ENCODE measurements around the gene TDRD12. TPM values are rescaled to one million over a fixed set of nuclear protein-coding genes. Genes with fewer than 3 reads are reported as not detected.
"Not testable (repeated sequence)": the region's sequence is repeated elsewhere in the genome, so short reads cannot be mapped to it uniquely, and the experiment has no call there.

The TDRD12 gene
- total RNA-seq, 5 donors from 2014 or later (not counting 1 experiment from before 2014, with no cell fraction given) = 0.36 to 1.0 (median 0.63) TPM

DNA sequence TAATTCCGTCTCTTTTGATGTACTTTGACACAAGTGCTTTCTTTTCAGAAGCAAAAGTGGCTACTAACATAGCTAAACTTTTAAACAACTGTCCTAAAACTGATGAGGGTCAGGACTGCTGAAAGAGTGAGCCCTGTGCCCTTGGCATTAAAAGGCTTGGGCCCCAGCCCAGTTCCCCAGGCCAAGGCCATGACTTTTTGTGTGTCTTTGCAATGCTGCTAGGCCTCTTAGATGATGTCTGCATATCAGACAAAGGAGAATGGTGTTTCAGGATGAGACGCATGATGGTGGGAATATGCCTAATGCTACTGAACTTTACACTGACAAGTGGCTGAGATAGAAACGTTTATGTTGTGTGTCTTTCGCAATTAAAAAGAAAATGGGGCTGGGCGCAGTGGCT is 112.0 kb downstream of the TDRD12 start:
- Histone ChIP-seq H3K36me3 (ENCODE audit: control insufficient read depth in 2 of 2, extremely low read depth in 1 of 2, insufficient read depth in 1 of 2, low read length in 1 of 2) (no peaks in the 10 kb centered on the region), H3K4me3 (ENCODE audit: control insufficient read depth in 1 of 2, extremely low read depth in 1 of 2, low read length in 1 of 2) (no peak overlapping the region), H3K27ac (ENCODE audit: low read length) (no peak overlapping the region), H3K4me1 (ENCODE audit: control insufficient read depth in 1 of 2, extremely low read depth in 1 of 2, insufficient read depth in 2 of 2, low read length in 2 of 2) (peaks cover 0 to 2% of the 10 kb centered on the region in 2 experiments), H3K9me3 (no peaks in the 10 kb centered on the region), H3K27me3 (replicated peaks in 1 of 2; ENCODE audit: control insufficient read depth in 2 of 2, extremely low read depth in 1 of 2, insufficient read depth in 2 of 2, low read length in 1 of 2) (peaks cover 0 to 3% of the 10 kb centered on the region in 2 experiments)
- H3K36me3 Mint-ChIP-seq = no peaks in the 10 kb centered on the region
- H3K4me1 Mint-ChIP-seq = peaks cover 5 to 13% (median 8%) of the 10 kb centered on the region in 3 donors
- ChIA-PET CTCF (no interaction called here), POLR2A (no interaction called here)
- WGBS (ENCODE audit: insufficient coverage) = 92% methylated on average over 4 of the region's 5 CpGs
- ATAC-seq (replicated peaks in 1 of 4) (no peak), DNase-seq (no peak)
- no peak overlapping the region for H3K27ac Mint-ChIP-seq
- H3K4me3 Mint-ChIP-seq = no peak overlapping the region
- H3K27me3 Mint-ChIP-seq = no peaks in the 10 kb centered on the region
- no peaks in the 10 kb centered on the region for H3K9me3 Mint-ChIP-seq

DNA sequence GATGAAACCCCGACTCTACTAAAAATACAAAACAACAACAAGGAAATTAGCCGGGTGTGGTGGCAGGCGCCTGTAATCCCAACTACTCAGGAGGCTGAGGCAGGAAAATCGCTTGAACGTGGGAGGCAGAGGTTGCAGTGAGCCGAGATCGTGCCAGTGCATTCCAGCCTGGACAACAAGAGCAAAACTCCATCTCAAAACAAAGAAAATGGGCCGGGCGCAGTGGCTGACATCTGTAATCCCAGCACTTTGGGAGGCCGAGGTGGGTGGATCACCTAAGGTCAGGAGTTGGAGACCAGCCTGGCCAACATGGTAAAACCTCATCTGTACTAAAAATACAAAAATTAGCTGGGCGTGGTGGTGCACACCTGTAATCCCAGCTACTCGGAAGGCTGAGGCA is 112.5 kb downstream of the TDRD12 start:
- peaks cover 5 to 13% (median 8%) of the 10 kb centered on the region in 3 donors for H3K4me1 Mint-ChIP-seq
- H3K27ac ChIP-seq (ENCODE audit: low read length); H3K27ac Mint-ChIP-seq; H3K4me3 Mint-ChIP-seq; H3K9me3 ChIP-seq; H3K4me1 ChIP-seq (ENCODE audit: control insufficient read depth in 1 of 2, extremely low read depth in 1 of 2, insufficient read depth in 2 of 2, low read length in 2 of 2); POLR2A ChIA-PET; H3K9me3 Mint-ChIP-seq; H3K27me3 Mint-ChIP-seq; ATAC-seq (replicated peaks in 1 of 4); H3K36me3 ChIP-seq (ENCODE audit: control insufficient read depth in 2 of 2, extremely low read depth in 1 of 2, insufficient read depth in 1 of 2, low read length in 1 of 2); CTCF ChIA-PET; H3K27me3 ChIP-seq (replicated peaks in 1 of 2; ENCODE audit: control insufficient read depth in 2 of 2, extremely low read depth in 1 of 2, insufficient read depth in 2 of 2, low read length in 1 of 2); DNase-seq; H3K4me3 ChIP-seq (ENCODE audit: control insufficient read depth in 1 of 2, extremely low read depth in 1 of 2, low read length in 1 of 2); H3K36me3 Mint-ChIP-seq: not testable (repeated sequence)
- WGBS (ENCODE audit: insufficient coverage) = 95% methylated on average over 3 of the region's 12 CpGs

DNA sequence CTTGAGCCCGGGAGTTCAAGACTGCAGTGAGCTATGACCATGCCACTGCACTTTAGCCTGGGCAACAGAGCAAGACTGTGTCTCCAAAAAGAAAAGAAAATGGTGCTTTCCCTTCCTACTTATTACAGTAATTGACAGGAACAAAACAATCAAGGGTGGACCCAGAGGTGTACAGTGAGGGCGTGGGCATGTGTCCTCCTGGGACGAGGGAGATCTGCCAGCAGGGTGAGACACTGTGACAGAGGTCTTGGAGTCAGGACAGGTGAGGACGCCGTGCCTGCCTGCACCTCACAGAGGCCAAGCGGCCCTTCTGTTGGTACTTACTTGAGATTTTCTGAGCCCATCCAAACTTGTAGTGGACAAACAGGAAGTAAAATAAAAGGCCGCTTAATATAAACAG is 113.3 kb downstream of the TDRD12 start:
- H3K36me3 Mint-ChIP-seq; H3K4me1 ChIP-seq (ENCODE audit: control insufficient read depth in 1 of 2, extremely low read depth in 1 of 2, insufficient read depth in 2 of 2, low read length in 2 of 2); ATAC-seq (replicated peaks in 1 of 4); POLR2A ChIA-PET; H3K9me3 Mint-ChIP-seq; H3K4me3 Mint-ChIP-seq; H3K36me3 ChIP-seq (ENCODE audit: control insufficient read depth in 2 of 2, extremely low read depth in 1 of 2, insufficient read depth in 1 of 2, low read length in 1 of 2); H3K4me3 ChIP-seq (ENCODE audit: control insufficient read depth in 1 of 2, extremely low read depth in 1 of 2, low read length in 1 of 2); H3K9me3 ChIP-seq; CTCF ChIA-PET; H3K27me3 ChIP-seq (replicated peaks in 1 of 2; ENCODE audit: control insufficient read depth in 2 of 2, extremely low read depth in 1 of 2, insufficient read depth in 2 of 2, low read length in 1 of 2); DNase-seq; H3K27me3 Mint-ChIP-seq; H3K27ac Mint-ChIP-seq; H3K27ac ChIP-seq (ENCODE audit: low read length): not testable (repeated sequence)
- WGBS (ENCODE audit: insufficient coverage) = 84% methylated on average over 4 of the region's 7 CpGs
- peaks cover 8 to 16% (median 11%) of the 10 kb centered on the region in 3 donors for H3K4me1 Mint-ChIP-seq

DNA sequence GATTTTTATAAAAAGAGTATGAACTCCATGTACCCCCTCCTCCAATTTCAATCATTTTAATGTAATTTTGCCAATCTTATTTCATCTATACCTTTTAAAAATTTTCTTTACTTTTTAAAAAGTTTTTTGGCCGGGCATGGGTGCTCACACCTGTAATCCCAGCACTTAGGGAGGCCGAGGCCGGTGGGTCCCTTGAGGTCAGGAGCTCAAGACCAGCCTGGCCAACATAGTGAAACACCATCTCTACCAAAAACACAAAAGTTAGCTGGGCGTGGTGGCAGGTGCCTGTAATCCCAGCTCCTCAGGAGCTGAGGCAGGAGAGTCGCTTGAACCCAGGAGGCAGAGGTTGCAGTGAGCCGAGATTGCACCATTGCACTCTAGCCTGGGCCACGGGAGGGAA is 113.8 kb downstream of the TDRD12 start:
- WGBS (ENCODE audit: insufficient coverage) = 100% methylated on average over 3 of the region's 7 CpGs
- H3K27ac ChIP-seq (ENCODE audit: low read length); H3K36me3 Mint-ChIP-seq; CTCF ChIA-PET; H3K9me3 Mint-ChIP-seq; DNase-seq; H3K4me3 Mint-ChIP-seq; H3K27me3 Mint-ChIP-seq; POLR2A ChIA-PET; H3K36me3 ChIP-seq (ENCODE audit: control insufficient read depth in 2 of 2, extremely low read depth in 1 of 2, insufficient read depth in 1 of 2, low read length in 1 of 2); ATAC-seq (replicated peaks in 1 of 4); H3K9me3 ChIP-seq; H3K27ac Mint-ChIP-seq; H3K4me3 ChIP-seq (ENCODE audit: control insufficient read depth in 1 of 2, extremely low read depth in 1 of 2, low read length in 1 of 2); H3K27me3 ChIP-seq (replicated peaks in 1 of 2; ENCODE audit: control insufficient read depth in 2 of 2, extremely low read depth in 1 of 2, insufficient read depth in 2 of 2, low read length in 1 of 2); H3K4me1 ChIP-seq (ENCODE audit: control insufficient read depth in 1 of 2, extremely low read depth in 1 of 2, insufficient read depth in 2 of 2, low read length in 2 of 2): not testable (repeated sequence)
- H3K4me1 Mint-ChIP-seq = peaks cover 7 to 18% (median 12%) of the 10 kb centered on the region in 3 donors

DNA sequence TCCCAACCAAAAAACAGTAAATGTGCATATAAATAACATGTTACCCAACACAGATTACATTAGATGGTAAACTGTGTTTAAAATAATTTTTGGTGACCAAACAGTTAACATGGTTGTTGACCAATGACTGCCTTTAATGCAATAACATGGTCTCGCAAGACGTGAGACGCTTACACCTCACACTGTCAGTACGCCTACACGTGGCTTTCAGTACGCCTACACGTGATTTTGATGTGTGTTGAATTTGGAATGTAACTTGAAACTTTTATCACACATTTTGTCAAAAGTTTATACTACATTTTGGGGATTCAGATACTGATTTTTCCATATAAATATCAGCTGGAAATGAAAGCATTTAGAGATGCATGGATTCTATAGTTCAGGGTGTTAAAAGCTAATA is 118.0 kb downstream of the TDRD12 start:
- POLR2A ChIA-PET = no interaction called here
- peaks cover 6 to 10% (median 7%) of the 10 kb centered on the region in 3 donors for H3K9me3 Mint-ChIP-seq
- no peak for ATAC-seq (replicated peaks in 1 of 4)

DNA sequence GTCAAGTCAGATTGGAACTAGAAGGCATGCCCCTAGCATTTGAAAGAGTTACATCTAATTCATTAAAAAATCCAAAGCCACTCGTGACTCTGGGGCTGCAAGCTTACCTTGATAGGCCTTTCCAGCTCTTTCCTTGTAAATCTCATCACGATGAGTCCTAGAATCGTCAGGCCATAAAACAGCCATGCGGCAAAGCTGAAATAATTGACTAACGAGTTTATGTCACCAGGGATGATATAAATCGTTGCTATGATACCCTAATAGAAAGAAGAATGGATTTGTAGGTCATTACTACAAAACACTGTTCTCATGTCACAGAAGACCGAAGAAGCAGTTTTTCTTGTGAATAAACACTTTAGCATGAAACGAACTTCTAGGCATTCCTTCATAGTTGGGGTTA is 122.5 kb downstream of the TDRD12 start:
- no peaks in the 10 kb centered on the region for H3K27me3 Mint-ChIP-seq
- H3K9me3 ChIP-seq = no peaks in the 10 kb centered on the region
- peaks cover 3 to 5% (median 4%) of the 10 kb centered on the region in 3 donors for H3K4me1 Mint-ChIP-seq
- H3K27me3 ChIP-seq (replicated peaks in 1 of 2; ENCODE audit: control insufficient read depth in 2 of 2, extremely low read depth in 1 of 2, insufficient read depth in 2 of 2, low read length in 1 of 2) = no peaks in the 10 kb centered on the region
- POLR2A ChIA-PET = no interaction called here
- H3K4me3 ChIP-seq (ENCODE audit: control insufficient read depth in 1 of 2, extremely low read depth in 1 of 2, low read length in 1 of 2) = no peak overlapping the region
- no peak overlapping the region for H3K27ac ChIP-seq (ENCODE audit: low read length)
- CTCF ChIA-PET = no interaction called here
- no peak overlapping the region for H3K27ac Mint-ChIP-seq
- H3K9me3 Mint-ChIP-seq = peaks cover 6 to 10% (median 7%) of the 10 kb centered on the region in 3 donors
- no peaks in the 10 kb centered on the region for H3K4me1 ChIP-seq (ENCODE audit: control insufficient read depth in 1 of 2, extremely low read depth in 1 of 2, insufficient read depth in 2 of 2, low read length in 2 of 2)
- H3K36me3 ChIP-seq (ENCODE audit: control insufficient read depth in 2 of 2, extremely low read depth in 1 of 2, insufficient read depth in 1 of 2, low read length in 1 of 2) = no peaks in the 10 kb centered on the region
- WGBS (ENCODE audit: insufficient coverage) = 86% methylated on average over 3 of the region's 8 CpGs
- ATAC-seq (replicated peaks in 1 of 4) (no peak), DNase-seq (no peak)
- peaks cover 16% of the 10 kb centered on the region for H3K36me3 Mint-ChIP-seq
- H3K4me3 Mint-ChIP-seq = no peak overlapping the region

More for the DNA sequence above, 118.0 kb downstream of the TDRD12 start:
- no peak for DNase-seq
- Mint-ChIP-seq H3K4me1 (peaks cover 3 to 5% (median 4%) of the 10 kb centered on the region in 3 donors), H3K4me3 (no peak overlapping the region), H3K27me3 (no peaks in the 10 kb centered on the region), H3K36me3 (peaks cover 16% of the 10 kb centered on the region), H3K27ac (no peak overlapping the region)
- Histone ChIP-seq H3K4me1 (ENCODE audit: control insufficient read depth in 1 of 2, extremely low read depth in 1 of 2, insufficient read depth in 2 of 2, low read length in 2 of 2) (no peaks in the 10 kb centered on the region), H3K4me3 (ENCODE audit: control insufficient read depth in 1 of 2, extremely low read depth in 1 of 2, low read length in 1 of 2) (no peak overlapping the region), H3K36me3 (ENCODE audit: control insufficient read depth in 2 of 2, extremely low read depth in 1 of 2, insufficient read depth in 1 of 2, low read length in 1 of 2) (no peaks in the 10 kb centered on the region), H3K27me3 (replicated peaks in 1 of 2; ENCODE audit: control insufficient read depth in 2 of 2, extremely low read depth in 1 of 2, insufficient read depth in 2 of 2, low read length in 1 of 2) (no peaks in the 10 kb centered on the region), H3K27ac (ENCODE audit: low read length) (no peak overlapping the region), H3K9me3 (no peaks in the 10 kb centered on the region)
- CTCF ChIA-PET = no interaction called here
- no CpG with 5 or more reads among the region's 7 CpGs for WGBS (ENCODE audit: insufficient coverage)

DNA sequence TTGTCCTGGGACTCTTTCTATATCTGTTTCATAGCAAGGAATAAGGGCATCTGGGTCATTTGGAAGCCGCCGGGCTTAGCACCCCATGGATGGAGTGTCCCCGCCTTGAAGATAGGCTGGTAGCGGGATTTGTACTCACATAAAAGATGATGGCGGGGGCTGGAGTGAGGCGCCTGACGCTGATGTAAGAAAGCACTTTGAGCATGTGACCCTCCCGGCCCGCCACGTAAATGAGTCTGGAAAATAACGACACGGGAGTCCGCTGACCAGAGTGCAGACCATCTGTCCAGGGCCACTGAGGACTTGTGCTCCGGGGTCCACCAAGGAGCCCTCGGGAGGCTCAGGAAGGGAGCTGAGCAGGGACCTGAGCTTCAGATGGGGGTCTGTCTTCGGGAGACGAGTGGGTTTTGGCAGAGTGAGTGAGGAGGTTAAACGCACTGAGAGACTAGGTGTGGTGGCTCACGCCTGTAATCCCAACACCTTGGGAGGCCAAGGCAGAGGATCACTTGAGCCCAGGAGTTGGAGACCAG is 124.2 kb downstream of the TDRD12 start:
- Histone ChIP-seq H3K36me3 (ENCODE audit: control insufficient read depth in 2 of 2, extremely low read depth in 1 of 2, insufficient read depth in 1 of 2, low read length in 1 of 2) (no peaks in the 10 kb centered on the region), H3K27me3 (replicated peaks in 1 of 2; ENCODE audit: control insufficient read depth in 2 of 2, extremely low read depth in 1 of 2, insufficient read depth in 2 of 2, low read length in 1 of 2) (no peaks in the 10 kb centered on the region), H3K27ac (ENCODE audit: low read length) (no peak overlapping the region), H3K4me1 (ENCODE audit: control insufficient read depth in 1 of 2, extremely low read depth in 1 of 2, insufficient read depth in 2 of 2, low read length in 2 of 2) (no peaks in the 10 kb centered on the region), H3K9me3 (no peaks in the 10 kb centered on the region), H3K4me3 (ENCODE audit: control insufficient read depth in 1 of 2, extremely low read depth in 1 of 2, low read length in 1 of 2) (no peak overlapping the region)
- no peaks in the 10 kb centered on the region for H3K27me3 Mint-ChIP-seq
- H3K36me3 Mint-ChIP-seq = peaks cover 16% of the 10 kb centered on the region
- H3K27ac Mint-ChIP-seq = no peak overlapping the region
- ChIA-PET POLR2A (no interaction called here), CTCF (no interaction called here)
- WGBS (ENCODE audit: insufficient coverage) = 97% methylated on average over 15 of the region's 19 CpGs
- H3K9me3 Mint-ChIP-seq = peaks cover 6 to 12% (median 7%) of the 10 kb centered on the region in 3 donors
- no peaks in the 10 kb centered on the region for H3K4me1 Mint-ChIP-seq
- ATAC-seq (replicated peaks in 1 of 4) (no peak), DNase-seq (no peak)
- no peak overlapping the region for H3K4me3 Mint-ChIP-seq

Measured in T-cell (primary cell).